Endothelial cell (in vitro differentiated cells): Measurements from ENCODE around the gene TMEM44. TPM values are rescaled to one million over a fixed set of nuclear protein-coding genes. Genes with fewer than 3 reads are reported as not detected.

Source experiments
- DNase-seq: peaks from one replicate; pipeline ENCODE4 v3.0.0; 2021; ENCODE audit warnings: low spot score
- H3K27ac Mint-ChIP-seq: one replicate; pipeline ENCODE4 v1.8.0; 2021; ENCODE audit warnings: mixed read lengths, inconsistent platforms; ENCODE audit not compliant: unreplicated experiment
- H3K27me3 Mint-ChIP-seq: one replicate; pipeline ENCODE4 v1.8.0; 2021; ENCODE audit warnings: mild to moderate bottlenecking, moderate library complexity, mixed read lengths, inconsistent platforms; ENCODE audit not compliant: unreplicated experiment
- H3K36me3 Mint-ChIP-seq: one replicate; pipeline ENCODE4 v1.8.0; 2021; ENCODE audit warnings: mild to moderate bottlenecking, low read depth, mixed read lengths, inconsistent platforms; ENCODE audit not compliant: unreplicated experiment
- H3K4me1 Mint-ChIP-seq: one replicate; pipeline ENCODE4 v1.8.0; 2021; ENCODE audit warnings: mild to moderate bottlenecking, mixed read lengths, inconsistent platforms; ENCODE audit not compliant: unreplicated experiment
- H3K4me3 Mint-ChIP-seq: one replicate; pipeline ENCODE4 v1.8.0; 2021; ENCODE audit warnings: mild to moderate bottlenecking, mixed read lengths, inconsistent platforms; ENCODE audit not compliant: unreplicated experiment
- H3K9me3 Mint-ChIP-seq: one replicate; pipeline ENCODE4 v1.8.0; 2021; ENCODE audit warnings: mixed read lengths, inconsistent platforms; ENCODE audit not compliant: unreplicated experiment
- total RNA-seq: library from RNA; stranded (reverse); fragmentation: NEBNext Ultra II Directional; extraction: Animal tissue kit (Norgen Biotek cat#: 25700); gene quantifications from one replicate; pipeline ENCODE4 v1.2.1, GENCODE V29; 2021; ENCODE audit not compliant: unreplicated experiment
- TF ChIP-seq, protein P1 (sequence below): fragments of 200-600 bp; sonication (generic); IDR thresholded peaks from one replicate; pipeline ENCODE4 v1.5.0; 2021; ENCODE audit warnings: antibody characterized with exemption; ENCODE audit not compliant: unreplicated experiment

The TMEM44 gene
- total RNA-seq, 1 donor from 2014 or later, result 51.1 TPM

DNA sequence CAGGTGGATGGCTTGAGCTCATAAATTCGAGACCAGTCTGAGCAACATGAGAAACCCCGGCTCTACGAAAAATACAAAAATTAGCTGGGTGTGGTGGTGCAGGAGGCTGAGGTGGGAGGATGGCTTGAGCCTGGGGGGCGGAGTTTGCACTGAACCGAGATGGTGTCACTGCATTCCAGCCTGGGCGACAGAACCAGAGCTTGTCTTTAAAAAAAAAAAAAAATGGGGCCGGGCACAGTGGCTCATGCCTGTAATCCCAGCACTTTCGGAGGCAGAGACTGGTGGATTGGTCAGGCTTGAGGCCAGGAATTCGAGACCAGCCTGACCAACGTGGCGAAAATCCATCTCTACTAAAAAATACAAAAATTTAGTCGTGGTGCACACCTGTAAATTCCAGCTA lies 64.0 kb downstream of the TMEM44 start:
- Mint-ChIP-seq H3K36me3 (no peaks in the 10 kb centered on the region), H3K27me3 (peaks cover 2% of the 10 kb centered on the region), H3K4me3 (no peak overlapping the region), H3K4me1 (peaks cover 10% of the 10 kb centered on the region), H3K9me3 (no peaks in the 10 kb centered on the region), H3K27ac (no peak overlapping the region)
- DNase-seq, result no peak
- TF ChIP-seq, protein P1, sequence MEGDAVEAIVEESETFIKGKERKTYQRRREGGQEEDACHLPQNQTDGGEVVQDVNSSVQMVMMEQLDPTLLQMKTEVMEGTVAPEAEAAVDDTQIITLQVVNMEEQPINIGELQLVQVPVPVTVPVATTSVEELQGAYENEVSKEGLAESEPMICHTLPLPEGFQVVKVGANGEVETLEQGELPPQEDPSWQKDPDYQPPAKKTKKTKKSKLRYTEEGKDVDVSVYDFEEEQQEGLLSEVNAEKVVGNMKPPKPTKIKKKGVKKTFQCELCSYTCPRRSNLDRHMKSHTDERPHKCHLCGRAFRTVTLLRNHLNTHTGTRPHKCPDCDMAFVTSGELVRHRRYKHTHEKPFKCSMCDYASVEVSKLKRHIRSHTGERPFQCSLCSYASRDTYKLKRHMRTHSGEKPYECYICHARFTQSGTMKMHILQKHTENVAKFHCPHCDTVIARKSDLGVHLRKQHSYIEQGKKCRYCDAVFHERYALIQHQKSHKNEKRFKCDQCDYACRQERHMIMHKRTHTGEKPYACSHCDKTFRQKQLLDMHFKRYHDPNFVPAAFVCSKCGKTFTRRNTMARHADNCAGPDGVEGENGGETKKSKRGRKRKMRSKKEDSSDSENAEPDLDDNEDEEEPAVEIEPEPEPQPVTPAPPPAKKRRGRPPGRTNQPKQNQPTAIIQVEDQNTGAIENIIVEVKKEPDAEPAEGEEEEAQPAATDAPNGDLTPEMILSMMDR, result no peak

GRCh38 chr3:194565597-194566190 lies 67.5 kb downstream of the TMEM44 start:
- no peaks in the 10 kb centered on the region for H3K4me1 Mint-ChIP-seq
- no peak for DNase-seq
- H3K9me3 Mint-ChIP-seq, result no peaks in the 10 kb centered on the region
- H3K4me3 Mint-ChIP-seq, result no peak overlapping the region
- peaks cover 5% of the 10 kb centered on the region for H3K27me3 Mint-ChIP-seq
- H3K36me3 Mint-ChIP-seq, result no peaks in the 10 kb centered on the region
- H3K27ac Mint-ChIP-seq, result no peak overlapping the region
- TF ChIP-seq, protein P1, result no peak

DNA sequence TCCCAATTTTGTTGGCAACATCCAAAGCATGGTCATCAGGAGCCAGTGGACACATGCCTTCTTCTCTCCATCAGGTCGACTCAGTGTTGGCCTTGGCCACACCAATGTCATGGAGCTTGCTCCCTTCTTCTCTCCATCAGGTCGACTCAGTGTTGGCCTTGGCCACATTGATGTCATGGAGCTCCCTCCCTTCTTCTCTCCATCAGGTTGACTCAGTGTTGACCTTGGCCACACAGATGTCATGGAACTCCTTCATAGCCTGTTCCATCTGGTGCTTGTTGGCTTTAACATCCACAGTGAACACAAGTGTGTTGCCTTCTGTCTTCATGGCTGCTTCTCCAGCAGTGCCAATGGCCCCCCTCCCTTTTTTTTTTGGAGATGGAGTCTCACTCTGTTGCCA lies 70.2 kb downstream of the TMEM44 start:
- no peak for DNase-seq
- H3K4me1 Mint-ChIP-seq, result no peaks in the 10 kb centered on the region
- H3K27me3 Mint-ChIP-seq, result peaks cover 3% of the 10 kb centered on the region
- TF ChIP-seq, protein P1, result no peak
- no peak overlapping the region for H3K4me3 Mint-ChIP-seq
- H3K36me3 Mint-ChIP-seq, result no peaks in the 10 kb centered on the region
- H3K27ac Mint-ChIP-seq, result no peak overlapping the region
- no peaks in the 10 kb centered on the region for H3K9me3 Mint-ChIP-seq

- TF ChIP-seq, protein P1, result no peak
- Mint-ChIP-seq H3K27ac (no peak overlapping the region), H3K9me3 (no peaks in the 10 kb centered on the region), H3K4me1 (no peaks in the 10 kb centered on the region), H3K27me3 (peaks cover 3% of the 10 kb centered on the region), H3K36me3 (no peaks in the 10 kb centered on the region), H3K4me3 (no peak overlapping the region)
- DNase-seq, result no peak
These were observed 71.8 kb downstream of the TMEM44 start for GRCh38 chr3:194561306-194561974.

DNA sequence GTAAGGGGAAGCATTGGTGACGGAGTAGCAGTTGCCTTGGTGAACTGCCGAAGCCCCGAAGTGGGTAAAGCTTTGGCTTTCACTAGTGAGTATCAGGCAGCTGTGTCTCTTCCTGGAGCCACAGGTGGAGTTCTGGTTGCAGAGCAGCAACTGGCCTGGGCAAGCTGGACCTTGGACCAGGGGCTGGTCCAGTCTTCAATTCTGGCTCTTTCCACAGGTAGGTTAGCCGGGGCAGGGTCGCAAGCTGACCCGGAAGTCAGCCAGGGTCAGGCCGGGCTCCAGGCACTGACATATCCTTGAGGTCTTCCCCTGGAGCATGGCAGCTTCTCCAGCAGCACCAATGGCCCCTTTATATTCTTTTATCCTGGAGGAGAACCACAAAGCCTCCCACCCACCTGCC lies 73.2 kb downstream of the TMEM44 start:
- no peak for DNase-seq
- H3K9me3 Mint-ChIP-seq, result no peaks in the 10 kb centered on the region
- no peaks in the 10 kb centered on the region for H3K4me1 Mint-ChIP-seq
- TF ChIP-seq, protein P1, result no peak
- peaks cover 3% of the 10 kb centered on the region for H3K27me3 Mint-ChIP-seq
- no peaks in the 10 kb centered on the region for H3K36me3 Mint-ChIP-seq
- H3K27ac Mint-ChIP-seq, result no peak overlapping the region
- no peak overlapping the region for H3K4me3 Mint-ChIP-seq
